HepG2 (cell line): Measurements from ENCODE around the gene MRPS14. TPM values are rescaled to one million over a fixed set of nuclear protein-coding genes. Genes with fewer than 3 reads are reported as not detected.
A peak's percentile ranks its signal among the peaks of the same experiment; 100 is the strongest.

Experiments used
- DR1 ChIP-seq: sonication (generic); formaldehyde crosslinking; IDR thresholded peaks from 2 replicates; pipeline ENCODE4 v1.8.0; 2021; ENCODE audit warnings: mild to moderate bottlenecking, missing genetic modification reagents, inconsistent platforms
- STAT5B ChIP-seq: sonication (generic); formaldehyde crosslinking; IDR thresholded peaks from 2 replicates; pipeline ENCODE4 v1.4.0; 2020; ENCODE audit warnings: missing genetic modification reagents
- ZKSCAN8 ChIP-seq: IDR thresholded peaks from 2 replicates; pipeline ENCODE4 v1.6.1; 2016; ENCODE audit warnings: borderline replicate concordance, missing genetic modification reagents, missing compliant biosample characterization
- ZNF142 ChIP-seq: sonication (generic); formaldehyde crosslinking; IDR thresholded peaks from 2 replicates; pipeline ENCODE4 v1.4.0; 2020; ENCODE audit warnings: missing genetic modification reagents
- ZNF225 ChIP-seq: sonication (generic); formaldehyde crosslinking; IDR thresholded peaks from 2 replicates; pipeline ENCODE4 v1.4.0; 2020; ENCODE audit warnings: mild to moderate bottlenecking, missing genetic modification reagents
- ZNF235 ChIP-seq: sonication (generic); formaldehyde crosslinking; IDR thresholded peaks from 2 replicates; pipeline ENCODE4 v1.8.1; 2023; ENCODE audit warnings: mild to moderate bottlenecking, missing genetic modification reagents, borderline replicate concordance
- ZNF281 ChIP-seq: sonication (generic); formaldehyde crosslinking; IDR thresholded peaks from 2 replicates; pipeline ENCODE4 v1.4.0; 2020; ENCODE audit warnings: missing genetic modification reagents, borderline replicate concordance
- ZNF34 ChIP-seq: sonication (generic); formaldehyde crosslinking; IDR thresholded peaks from 2 replicates; pipeline ENCODE4 v1.4.0; 2020; ENCODE audit warnings: mild to moderate bottlenecking, missing genetic modification reagents, borderline replicate concordance
- ZNF407 ChIP-seq: sonication (generic); formaldehyde crosslinking; IDR thresholded peaks from one replicate; pipeline ENCODE4 v1.5.1; 2020; ENCODE audit warnings: mild to moderate bottlenecking, missing genetic modification reagents; ENCODE audit errors: not compliant biosample characterization
- ZNF670 ChIP-seq: sonication (generic); formaldehyde crosslinking; IDR thresholded peaks from 2 replicates; pipeline ENCODE4 v1.8.0; 2022; ENCODE audit warnings: mild to moderate bottlenecking, missing genetic modification reagents, borderline replicate concordance
- polyA plus RNA-seq, 8 experiments: library from polyadenylated mRNA; depleted of rRNA in 3 of 8; stranded (reverse) in 7 of 8; unstranded in 1 of 8; fragments of >200 nt; fragmentation: Illumina TruSeq in 4 of 8; extraction: Trizol in 4 of 8; gene quantifications; 2 replicates each; pipeline versions ENCODE4 v1.2.1 to v1.2.3, GENCODE V29; 2011 to 2016; ENCODE audit warnings: low read depth in 4 of 8, missing spikeins in 1 of 8, mixed read lengths in 1 of 8; ENCODE audit not compliant: insufficient read depth in 1 of 8
- total RNA-seq, 5 experiments: library from RNA; depleted of rRNA; stranded (reverse); fragments of >200 nt; fragmentation: Illumina TruSeq; extraction: Trizol; gene quantifications; 2 replicates each; pipeline ENCODE4 v1.2.3, GENCODE V29; 2016; ENCODE audit warnings: low read depth in 1 of 5

Gene MRPS14
- total and polyA plus RNA-seq, 2 of the 13 experiments (the other 11 are each of a cell fraction or from before 2014, with no cell fraction given), result 36.6 to 43.2 TPM

GRCh38 chr1:175023043-175023921, at the start of gene MRPS14 (continued):
- TF ChIP-seq ZNF142 (CRISPR knock-in tag), result 0 out of 2 replicates have a peak, but pooled peaks have one; percentile 5
- TF ChIP-seq ZKSCAN8 (CRISPR knock-in tag), result peak; percentile 73
- TF ChIP-seq DR1 (CRISPR knock-in tag), result peak; percentile 68
- TF ChIP-seq ZNF407 (CRISPR knock-in tag), result no peak
- no peak for TF ChIP-seq STAT5B (CRISPR knock-in tag)
- TF ChIP-seq ZNF34, result no peak
- no peak for TF ChIP-seq ZNF225 (CRISPR knock-in tag)
- TF ChIP-seq ZNF235 (CRISPR knock-in tag), result no peak
- peak; percentile 24; the same call in 1 of the 2 replicates for TF ChIP-seq ZNF281
- TF ChIP-seq ZNF670 (CRISPR knock-in tag), result no peak
